Raji (cell line): ENCODE data around the gene GH1.
"Not testable (repeated sequence)": the region's sequence is repeated elsewhere in the genome, so short reads cannot be mapped to it uniquely, and the experiment has no call there.

Source experiments
- POLR2A ChIP-seq: IDR thresholded peaks from 2 replicates; pipeline ENCODE4 v1.6.1; 2011; ENCODE audit warnings: low read depth, low read length, control low read depth; ENCODE audit not compliant: insufficient read depth

Gene GH1

DNA sequence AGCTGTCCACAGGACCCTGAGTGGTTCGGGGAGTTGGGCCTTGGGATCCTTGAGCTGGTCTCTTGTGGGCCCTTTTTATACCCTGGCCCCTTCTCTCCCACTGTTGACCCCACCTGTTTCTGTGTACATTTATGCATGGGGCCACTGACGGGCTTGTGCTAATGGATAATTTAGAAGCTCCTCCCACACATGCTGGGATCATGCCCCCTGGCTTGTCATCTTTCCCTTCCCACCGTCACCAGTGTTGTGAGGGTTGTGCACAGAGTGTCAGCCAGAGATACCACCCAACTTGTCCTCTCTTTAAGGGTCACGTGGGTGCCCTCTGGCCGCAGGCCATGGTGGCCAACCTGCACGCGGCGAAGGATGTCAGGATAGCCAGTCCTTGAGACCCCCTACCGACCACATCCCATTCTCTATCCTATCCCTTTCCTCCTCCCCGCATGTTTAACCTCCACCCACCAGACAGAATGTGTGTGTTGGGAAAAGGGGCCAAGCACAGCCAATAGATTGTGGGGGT, at the start of gene GH1:
TSS of gene GH1 (minus strand) at position 51 of the 517 bp plus-strand sequence. CDS start 63 bp downstream, outside the sequence.
- not testable (repeated sequence) for TF ChIP-seq POLR2A

- no peak for TF ChIP-seq POLR2A
Observed at GRCh38 chr17:63967953-63968352, 49.3 kb upstream of the GH1 start.

- no peak for TF ChIP-seq POLR2A
Observed at GRCh38 chr17:63966646-63967264, 48.1 kb upstream of the GH1 start.

- no peak for TF ChIP-seq POLR2A
Observed at GRCh38 chr17:63963123-63963522, 44.5 kb upstream of the GH1 start.

DNA sequence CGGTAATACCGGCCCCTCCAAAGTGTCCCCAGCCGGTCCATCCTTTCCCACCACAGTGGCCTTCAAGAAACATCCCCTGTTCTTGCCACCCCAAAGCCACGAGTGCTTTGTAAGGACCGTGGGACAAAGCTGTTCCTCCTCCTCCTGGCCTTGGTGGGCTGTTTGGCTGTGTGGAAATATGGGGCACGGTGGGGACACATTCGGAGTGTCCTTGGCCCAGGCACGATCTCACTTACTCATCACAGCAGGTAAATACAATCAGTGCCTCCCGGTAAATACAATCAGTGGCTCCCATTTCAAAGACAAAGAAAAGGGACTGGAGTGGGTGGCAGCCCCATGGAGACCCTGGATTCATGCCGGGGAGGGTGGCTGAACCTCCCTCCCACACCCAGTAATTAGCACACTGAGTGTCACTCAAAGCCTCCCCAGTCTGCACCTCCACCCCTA, 43.7 kb upstream of the GH1 start:
- no peak for TF ChIP-seq POLR2A

DNA sequence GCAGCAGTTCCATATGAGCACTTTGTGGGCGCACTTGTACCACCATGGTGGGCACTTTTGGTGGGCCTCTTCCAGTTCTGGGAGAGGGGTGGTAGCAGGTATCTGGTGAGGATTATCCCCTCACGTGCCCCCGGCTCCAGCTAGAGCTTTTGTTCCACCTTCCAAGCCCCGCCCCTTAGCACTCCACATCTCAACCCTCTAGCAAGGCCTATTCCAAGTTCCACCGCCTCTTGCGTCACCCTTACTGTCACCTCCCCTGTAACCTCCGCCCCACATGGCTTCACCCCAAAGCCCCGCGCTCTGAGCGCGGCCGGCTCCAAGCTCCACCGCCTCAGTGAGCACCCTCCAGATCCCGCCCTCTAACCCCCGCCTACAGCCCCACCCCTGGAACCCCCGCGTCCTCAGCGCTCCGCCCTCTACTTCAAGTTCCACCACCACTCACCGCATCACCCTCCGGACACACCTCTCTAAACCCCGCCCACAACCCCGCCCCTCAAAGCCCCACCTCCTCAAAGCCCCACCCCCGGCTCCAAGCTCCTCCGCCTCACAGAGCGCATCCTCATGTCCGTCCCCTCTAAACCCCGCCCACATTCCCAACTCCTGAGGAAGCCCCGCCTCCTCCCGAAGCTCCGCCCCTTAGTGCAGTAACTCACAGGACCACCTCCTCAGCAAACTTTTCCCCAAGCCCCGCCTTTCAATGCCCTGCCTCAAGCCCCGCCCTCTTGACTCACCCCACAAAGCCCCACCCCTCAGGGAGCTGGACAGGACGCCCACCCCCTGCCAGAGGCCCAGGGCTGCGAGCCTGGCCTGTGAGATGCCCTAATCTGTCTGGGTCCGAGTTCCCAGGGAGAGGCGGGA, 42.9 kb upstream of the GH1 start:
- TF ChIP-seq POLR2A = peak; percentile 49; the same call in 1 of the 2 replicates

DNA sequence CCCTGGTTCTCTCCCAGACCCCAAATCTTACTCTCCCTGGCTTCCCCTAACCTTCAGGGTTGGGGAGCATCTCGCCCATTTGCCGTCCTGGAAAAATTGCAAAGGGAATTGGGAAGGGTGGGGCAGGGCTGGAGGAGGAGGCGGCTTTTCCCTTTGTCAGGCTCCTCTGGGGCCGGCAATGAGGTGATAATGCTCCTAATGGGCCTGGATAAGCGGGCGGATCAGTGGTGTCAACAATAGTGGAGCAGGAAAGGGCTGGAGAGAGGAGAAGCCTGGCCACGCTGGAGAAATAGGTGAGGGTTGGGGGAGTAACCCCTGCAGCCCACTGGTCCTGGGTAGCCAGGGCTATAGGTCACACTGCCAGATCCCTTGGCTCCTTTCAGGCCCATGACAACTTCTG, 41.8 kb upstream of the GH1 start:
- TF ChIP-seq POLR2A = no peak

DNA sequence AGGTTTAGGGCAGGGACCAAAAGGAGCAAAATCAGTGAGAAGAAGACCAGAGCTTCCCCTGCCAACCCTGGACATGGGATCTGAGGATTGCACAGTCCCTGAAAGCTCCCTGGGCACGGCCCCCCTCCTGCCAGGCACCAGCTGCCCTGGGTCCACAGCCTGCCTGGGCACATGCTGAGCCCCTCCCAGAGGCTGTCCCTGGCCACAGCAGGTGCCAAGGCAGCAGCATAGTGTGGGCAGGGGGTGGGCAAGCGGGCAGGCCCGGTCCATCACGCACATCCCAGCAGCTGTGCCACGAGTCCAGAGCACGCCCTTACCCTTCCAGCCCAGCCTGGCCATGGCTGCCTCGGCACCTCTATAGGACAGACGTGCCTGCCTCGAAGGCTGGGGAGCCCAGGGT, 41.4 kb upstream of the GH1 start:
- TF ChIP-seq POLR2A = no peak

GRCh38 chr17:63956296-63956920, 37.8 kb upstream of the GH1 start:
- no peak for TF ChIP-seq POLR2A

DNA sequence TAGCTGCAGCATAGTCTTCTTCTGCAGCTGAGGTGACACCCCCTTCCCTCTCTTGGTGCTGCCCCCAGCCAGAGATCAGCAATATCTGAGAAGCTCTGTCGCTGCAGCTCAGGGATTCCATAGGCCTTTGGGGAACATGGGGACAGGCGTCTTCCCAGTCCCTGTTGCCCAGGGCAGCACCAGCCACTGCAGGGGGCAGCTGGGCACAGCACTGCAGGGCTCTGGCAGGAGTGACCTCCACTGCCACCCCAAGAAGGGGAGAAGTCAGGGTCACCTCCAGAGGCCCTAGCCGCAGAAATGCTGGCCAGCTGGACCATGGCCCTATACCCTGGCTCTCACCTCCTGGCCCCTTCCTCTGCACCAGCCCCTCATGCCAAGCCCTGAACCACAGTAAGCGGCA, 37.2 kb upstream of the GH1 start:
- TF ChIP-seq POLR2A = no peak

GRCh38 chr17:63955232-63955631, 36.6 kb upstream of the GH1 start:
- no peak for TF ChIP-seq POLR2A

DNA sequence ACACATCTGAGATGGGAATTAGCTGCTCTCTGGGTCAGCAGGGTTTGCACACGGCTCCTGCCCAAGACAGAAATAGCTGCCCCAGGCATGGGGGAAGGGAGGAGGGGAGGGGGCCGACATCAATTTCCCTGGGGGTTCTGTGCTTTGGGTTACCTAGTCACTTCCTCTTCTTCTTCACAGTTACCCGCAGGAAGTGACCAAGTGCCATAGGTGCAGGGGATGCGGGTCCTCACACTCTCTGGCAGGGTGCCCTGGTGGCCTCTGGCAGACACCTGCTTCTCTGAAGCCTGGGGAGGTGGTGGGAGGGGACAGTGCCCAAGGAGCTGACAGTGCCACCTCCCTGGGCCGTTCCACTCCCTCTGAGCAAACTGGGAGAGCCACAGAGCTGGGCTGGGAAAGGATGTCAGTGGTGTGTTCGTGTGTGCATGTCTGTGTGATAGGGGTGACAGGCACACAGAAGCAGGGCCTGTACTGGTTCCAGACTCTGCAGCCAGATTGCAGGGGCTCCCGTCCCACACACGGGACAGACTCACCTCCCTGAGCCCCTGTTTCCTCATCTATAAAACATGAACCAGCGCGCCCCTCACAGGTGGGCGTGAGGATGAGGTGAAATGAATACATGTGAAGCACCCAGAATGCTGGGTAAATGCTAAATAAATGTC, 35.9 kb upstream of the GH1 start:
- TF ChIP-seq POLR2A = peak; percentile 26; the same call in 1 of the 2 replicates

- no peak for TF ChIP-seq POLR2A
Observed at GRCh38 chr17:63950940-63951907, 32.6 kb upstream of the GH1 start.
